ENCODE measurements around the gene RNF169. TPM values are rescaled to one million over a fixed set of nuclear protein-coding genes. Genes with fewer than 3 reads are reported as not detected.
A peak's percentile ranks its signal among the peaks of the same experiment; 100 is the strongest.

The RNF169 gene
- total and polyA plus RNA-seq, 2 of the 4 experiments (the other 2 are of a cell fraction) = 3.6 to 23.3 TPM

DNA sequence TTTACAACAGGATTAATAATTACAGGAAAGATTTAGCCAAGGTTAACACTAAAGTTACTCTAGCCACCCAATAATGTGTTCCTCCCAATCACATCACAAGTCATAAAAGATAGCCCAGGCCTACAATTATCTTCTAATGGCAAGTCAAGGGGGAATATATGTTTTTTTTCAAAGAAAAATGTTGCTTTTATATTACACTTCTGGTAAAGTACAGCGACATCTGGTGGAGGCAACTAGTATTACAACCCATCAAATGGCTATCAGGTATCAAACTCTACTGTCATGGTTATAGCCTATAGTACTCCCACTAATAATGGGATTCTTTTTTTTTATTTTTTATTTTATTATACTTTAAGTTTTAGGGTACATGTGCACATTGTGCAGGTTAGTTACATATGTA lies 128.5 kb downstream of the RNF169 start:
- no peak overlapping the region for H2BK20ac ChIP-seq (ENCODE audit: low read depth, low read length)
- H3K27ac ChIP-seq (ENCODE audit: insufficient read depth, low read length) = no peak overlapping the region
- no peaks in the 10 kb centered on the region for H3K9me1 ChIP-seq (ENCODE audit: insufficient read depth, low read length)
- intact Hi-C loops (cut with micrococcal nuclease) (loop anchor here (10.0 kb wide), 1 partner anchor 262 kb away; no protein-coding TSS in a partner anchor), dilution Hi-C loops (cut with HindIII; ENCODE audit: low sequenced_read_pairs, unreplicated experiment) (no loop called here), in situ Hi-C loops (cut with MboI; ENCODE audit: low sequenced_read_pairs) (no loop called here)
- no peaks in the 10 kb centered on the region for H3K4me1 ChIP-seq (ENCODE audit: control insufficient read depth, insufficient read depth, low read length)
- H2BK120ac ChIP-seq (ENCODE audit: low read depth, low read length) = no peak overlapping the region
- H2BK15ac ChIP-seq (ENCODE audit: low read depth, low read length) = no peak overlapping the region
- no peak overlapping the region for H3K56ac ChIP-seq (ENCODE audit: extremely low read depth, insufficient read depth, low read length)
- BruUV-seq (replicated peaks) = no TSS peak
- no peaks in the 10 kb centered on the region for H4K20me1 ChIP-seq (ENCODE audit: insufficient read depth, low read length)
- no peak overlapping the region for H3K4ac ChIP-seq (ENCODE audit: low read depth, low read length)
- DNase-seq (peak; percentile 12), ATAC-seq (ENCODE audit: low read depth) (no peak)
- H3K9ac ChIP-seq (ENCODE audit: low read depth, low read length) = no peak overlapping the region
- H4K91ac ChIP-seq (ENCODE audit: insufficient read depth, low read depth, low read length) = no peak overlapping the region
- no peak overlapping the region for H2AFZ ChIP-seq (replicated peaks; ENCODE audit: low read length, poor library complexity)
- H2AK9ac ChIP-seq (replicated peaks; ENCODE audit: low read depth, low read length, poor library complexity) = no peak overlapping the region
- H3K23ac ChIP-seq (ENCODE audit: low read depth, low read length) = no peak overlapping the region
- no peak overlapping the region for H2BK5ac ChIP-seq (ENCODE audit: low read depth, low read length, poor library complexity, severe bottlenecking)
- no peak overlapping the region for H3K18ac ChIP-seq (ENCODE audit: low read depth, low read length)
- no peak overlapping the region for H4K5ac ChIP-seq (ENCODE audit: low read depth, low read length)
- peaks cover 4% of the 10 kb centered on the region for H3K9me3 ChIP-seq (ENCODE audit: control insufficient read depth, insufficient read depth, low read length)
- H3K27me3 ChIP-seq (ENCODE audit: control insufficient read depth, insufficient read depth, low read length) = no peaks in the 10 kb centered on the region
- CTCF ChIA-PET = no interaction called here
- H3K14ac ChIP-seq (replicated peaks; ENCODE audit: low read depth, low read length) = no peak overlapping the region
- H3K79me1 ChIP-seq (ENCODE audit: low read depth in 1 of 2, low read length in 2 of 2) = no peaks in the 10 kb centered on the region
- H3K4me3 ChIP-seq (ENCODE audit: insufficient read depth, low read depth, low read length) = no peak overlapping the region
- no peak overlapping the region for H4K8ac ChIP-seq (ENCODE audit: low read depth in 2 of 2, low read length in 2 of 2)
- POLR2A ChIA-PET (ENCODE audit: unreplicated experiment) = no interaction called here
- no peak overlapping the region for H3K4me2 ChIP-seq (ENCODE audit: low read depth, low read length)
- H2AK5ac ChIP-seq (ENCODE audit: low read depth, low read length) = no peak overlapping the region
- TF ChIP-seq MAZ (IDR thresholded peaks at IDR 0.05; ENCODE audit: borderline replicate concordance, low read depth, low read length) (no peak), POLR2A (IDR thresholded peaks at IDR 0.05; ENCODE audit: low read depth, low read length) (no peak), CEBPB (IDR thresholded peaks at IDR 0.05; ENCODE audit: low read depth, low read length) (no peak), RAD21 (IDR thresholded peaks at IDR 0.05; ENCODE audit: low read length) (peak; percentile 34), RCOR1 (IDR thresholded peaks at IDR 0.05; ENCODE audit: insufficient replicate concordance, low read length) (no peak)
- TF ChIP-seq, protein P1, sequence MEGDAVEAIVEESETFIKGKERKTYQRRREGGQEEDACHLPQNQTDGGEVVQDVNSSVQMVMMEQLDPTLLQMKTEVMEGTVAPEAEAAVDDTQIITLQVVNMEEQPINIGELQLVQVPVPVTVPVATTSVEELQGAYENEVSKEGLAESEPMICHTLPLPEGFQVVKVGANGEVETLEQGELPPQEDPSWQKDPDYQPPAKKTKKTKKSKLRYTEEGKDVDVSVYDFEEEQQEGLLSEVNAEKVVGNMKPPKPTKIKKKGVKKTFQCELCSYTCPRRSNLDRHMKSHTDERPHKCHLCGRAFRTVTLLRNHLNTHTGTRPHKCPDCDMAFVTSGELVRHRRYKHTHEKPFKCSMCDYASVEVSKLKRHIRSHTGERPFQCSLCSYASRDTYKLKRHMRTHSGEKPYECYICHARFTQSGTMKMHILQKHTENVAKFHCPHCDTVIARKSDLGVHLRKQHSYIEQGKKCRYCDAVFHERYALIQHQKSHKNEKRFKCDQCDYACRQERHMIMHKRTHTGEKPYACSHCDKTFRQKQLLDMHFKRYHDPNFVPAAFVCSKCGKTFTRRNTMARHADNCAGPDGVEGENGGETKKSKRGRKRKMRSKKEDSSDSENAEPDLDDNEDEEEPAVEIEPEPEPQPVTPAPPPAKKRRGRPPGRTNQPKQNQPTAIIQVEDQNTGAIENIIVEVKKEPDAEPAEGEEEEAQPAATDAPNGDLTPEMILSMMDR (conservative IDR thresholded peaks at IDR 0.05; ENCODE audit: low read depth, low read length) = peak; percentile 33
- peaks cover 6% of the 10 kb centered on the region; the same call in 1 of the 2 replicates for H3K36me3 ChIP-seq (ENCODE audit: control insufficient read depth, insufficient read depth, low read length)
- WGBS, 2 experiments (ENCODE audit: extremely low coverage in 2 of 2, insufficient read length in 1 of 2) = no CpG with 5 or more reads among the region's 1 CpG

Small RNA genes within 50 kb of the gene (microRNA-seq; reads per million reads assigned to microRNA genes)
- gene MIR4696 (ENCODE audit: insufficient read depth in 1 of 2, insufficient read length in 1 of 2, unreplicated experiment in 1 of 2) = 0 to 0.37 reads per million in 2 experiments
- gene RN7SL239P (ENCODE audit: insufficient read depth, insufficient read length) = not detected

Small RNA genes within 50 kb of the gene (small RNA-seq; reads per million reads assigned to genes)
- gene MIR4696 (0 reads per million in 5 experiments), gene RN7SL239P (0 reads per million in 5 experiments)

Other genes with a start within 250 kb of the RNF169 start
- 9.1 and 10.6 TPM in 2 replicates for gene POLD3, start 156.3 kb upstream of the RNF169 start, total RNA-seq (2012; rRNA removed)
- gene POLD3, start 156.3 kb upstream of the RNF169 start, polyA plus RNA-seq (2012; rRNA removed) = 8.2 and 9.2 TPM in 2 replicates
- gene CHRDL2, start 17.4 kb upstream of the RNF169 start, total RNA-seq (2012; rRNA removed) = not detected in 2 replicates
- gene CHRDL2, start 17.4 kb upstream of the RNF169 start, polyA plus RNA-seq (2012; rRNA removed) = 0.37 and 0.80 TPM in 2 replicates
- 5.0 and 6.3 TPM in 2 replicates for gene XRRA1, start 200.2 kb downstream of the RNF169 start, total RNA-seq (2012; rRNA removed)
- gene XRRA1, start 200.2 kb downstream of the RNF169 start, polyA plus RNA-seq (2012; rRNA removed) = 4.5 and 5.4 TPM in 2 replicates
- 13.3 and 15.4 TPM in 2 replicates for gene SPCS2, start 200.4 kb downstream of the RNF169 start, total RNA-seq (2012; rRNA removed)
- 68.8 and 76.0 TPM in 2 replicates for gene SPCS2, start 200.4 kb downstream of the RNF169 start, polyA plus RNA-seq (2012; rRNA removed)
- 8.3 and 10.6 TPM in 2 replicates for gene NEU3, start 240.1 kb downstream of the RNF169 start, total RNA-seq (2012; rRNA removed)
- 5.1 and 5.5 TPM in 2 replicates for gene NEU3, start 240.1 kb downstream of the RNF169 start, polyA plus RNA-seq (2012; rRNA removed)